CD4-positive, alpha-beta memory T cell (primary cell): ENCODE measurements around the gene ENPP7. TPM values are rescaled to one million over a fixed set of nuclear protein-coding genes. Genes with fewer than 3 reads are reported as not detected.
A peak's percentile ranks its signal among the peaks of the same experiment; 100 is the strongest.

Experiments
- CTCF ChIA-PET: fragments of 350-600 bp; sonication (Branson Sonifier 250); formaldehyde crosslinking; loops from one replicate; lab custom pipeline; 2021; ENCODE audit warnings: inconsistent platforms; ENCODE audit not compliant: partially characterized antibody; lab: Charles Lee
- POLR2A ChIA-PET: fragments of 350-600 bp; sonication (Branson Sonifier 250); formaldehyde crosslinking; loops from one replicate; lab custom pipeline; 2021; ENCODE audit not compliant: partially characterized antibody; lab: Charles Lee
- DNase-seq, 5 donors: peaks; one replicate each; pipeline versions ENCODE4 v3.0.0 to v3.0.0-alpha.2; 2020 to 2022; ENCODE audit warnings: mixed read lengths in 1 of 5
- H3K27ac ChIP-seq: one replicate; pipeline ENCODE4 v1.7.0; 2013; ENCODE audit warnings: low read depth, low read length
- H3K27me3 ChIP-seq: 2 replicates; pipeline ENCODE4 v1.7.0; 2013; ENCODE audit warnings: mild to moderate bottlenecking, low read length, moderate library complexity; ENCODE audit not compliant: insufficient read depth
- H3K36me3 ChIP-seq: 2 replicates; pipeline ENCODE4 v1.7.0; 2013; ENCODE audit warnings: mild to moderate bottlenecking, low read length, moderate library complexity; ENCODE audit not compliant: insufficient read depth
- H3K4me1 ChIP-seq: 2 replicates; pipeline ENCODE4 v1.7.0; 2013; ENCODE audit warnings: mild to moderate bottlenecking, low read length, moderate library complexity; ENCODE audit not compliant: insufficient read depth
- H3K4me3 ChIP-seq, 2 donors: one replicate each; pipeline ENCODE4 v1.7.0; 2013; ENCODE audit warnings: low read length in 2 of 2, mild to moderate bottlenecking in 1 of 2
- H3K9me3 ChIP-seq, 2 donors: one replicate each; pipeline ENCODE4 v1.7.0; 2013; ENCODE audit warnings: low read length in 2 of 2, control low read depth in 1 of 2; ENCODE audit not compliant: control insufficient read depth in 1 of 2
- H3K27ac Mint-ChIP-seq, 7 donors: one replicate each; pipeline ENCODE4 v1.8.0; 2020 to 2021; ENCODE audit warnings: mixed read lengths in 7 of 7, mild to moderate bottlenecking in 6 of 7, inconsistent platforms in 3 of 7, moderate library complexity in 3 of 7
- H3K27me3 Mint-ChIP-seq, 2 donors: one replicate each; pipeline ENCODE4 v1.8.0; 2020 to 2021; ENCODE audit warnings: mixed read lengths in 2 of 2
- H3K36me3 Mint-ChIP-seq, 2 donors: one replicate each; pipeline ENCODE4 v1.8.0; 2020 to 2021; ENCODE audit warnings: mixed read lengths in 2 of 2, inconsistent platforms in 1 of 2, mild to moderate bottlenecking in 1 of 2
- H3K4me1 Mint-ChIP-seq, 4 donors: one replicate each; pipeline ENCODE4 v1.8.0; 2020 to 2021; ENCODE audit warnings: mixed read lengths in 4 of 4, mild to moderate bottlenecking in 1 of 4
- H3K4me3 Mint-ChIP-seq, 8 donors: one replicate each; pipeline ENCODE4 v1.8.0; 2020 to 2021; ENCODE audit warnings: mixed read lengths in 8 of 8, mild to moderate bottlenecking in 7 of 8, moderate library complexity in 6 of 8, inconsistent platforms in 3 of 8
- H3K9me3 Mint-ChIP-seq, 8 donors: one replicate each; pipeline ENCODE4 v1.8.0; 2020 to 2021; ENCODE audit warnings: mixed read lengths in 8 of 8, mild to moderate bottlenecking in 5 of 8, inconsistent platforms in 3 of 8, moderate library complexity in 1 of 8
- intact Hi-C: fragments of 100-400 bp; cut with micrococcal nuclease; formaldehyde crosslinking; loops from one replicate; pipeline ENCODE4 v1.15.1; 2023
- polyA plus RNA-seq, 2 donors: library from polyadenylated mRNA; unstranded; fragments of 300-500 nt; fragmentation: Illumina TruSeq; gene quantifications; one replicate each; pipeline ENCODE4 v1.2.3, GENCODE V29; 2021
- total RNA-seq, 2 experiments: library from RNA; stranded (reverse); gene quantifications; one replicate each; pipeline ENCODE4 v1.2.3, GENCODE V29; 2021

ENPP7 gene
- total and polyA plus RNA-seq, 4 experiments from 2014 or later, result 0.15 to 0.20 TPM; not detected in 2

DNA sequence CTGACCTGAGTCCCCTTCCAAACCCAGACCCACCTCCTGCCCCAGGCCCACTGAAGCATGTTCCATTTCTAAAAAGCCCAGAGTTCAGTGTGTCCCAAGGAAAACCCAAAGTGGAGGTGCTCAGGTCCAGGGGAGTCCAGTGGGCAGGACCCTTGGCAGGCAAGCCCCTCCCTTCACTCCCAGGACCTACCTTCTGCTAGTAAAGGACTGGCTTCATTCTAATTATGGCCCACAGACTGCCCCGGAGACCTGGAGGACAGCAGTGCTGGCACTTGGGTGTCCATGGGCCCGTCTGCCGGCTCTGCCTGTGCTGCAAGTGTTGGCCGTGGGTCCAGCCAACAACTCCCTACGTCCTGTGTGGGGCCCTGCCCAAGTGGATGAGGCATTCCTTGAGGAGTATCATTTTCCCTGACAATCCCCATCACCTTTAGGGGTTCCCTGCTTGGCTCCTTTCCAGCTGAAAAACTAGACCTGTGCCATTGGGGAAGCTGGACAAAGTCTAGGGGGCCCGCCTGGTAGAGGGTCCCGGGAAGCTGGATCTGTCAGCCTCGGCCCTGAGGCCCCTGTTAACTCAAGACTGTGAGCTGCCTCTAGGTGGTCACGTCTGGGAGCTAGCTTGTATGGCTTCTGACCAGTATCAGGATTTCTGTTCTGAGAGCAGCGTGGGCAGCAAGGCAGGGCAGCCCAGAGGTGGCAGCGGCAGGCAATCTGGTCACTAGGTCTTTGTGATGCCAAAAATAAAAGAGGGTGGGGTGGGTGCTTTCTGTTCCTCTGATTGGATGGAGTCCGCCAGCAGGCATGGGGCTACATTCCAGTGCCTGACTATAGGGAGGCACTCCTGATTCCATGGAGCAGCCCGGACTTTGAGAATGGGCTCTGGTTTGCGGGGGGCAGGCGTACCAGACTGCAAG lies 55.4 kb downstream of the ENPP7 start:
- no peak for DNase-seq
- Mint-ChIP-seq H3K27ac (no peak overlapping the region), H3K4me1 (peaks cover 2 to 11% (median 3%) of the 10 kb centered on the region in 4 donors), H3K9me3 (no peaks in the 10 kb centered on the region), H3K4me3 (no peak overlapping the region), H3K36me3 (no peaks in the 10 kb centered on the region), H3K27me3 (peaks cover 33 to 52% of the 10 kb centered on the region in 2 donors)
- Histone ChIP-seq H3K27me3 (peaks cover 11% of the 10 kb centered on the region), H3K36me3 (no peaks in the 10 kb centered on the region), H3K27ac (no peak overlapping the region), H3K4me3 (no peak overlapping the region), H3K9me3 (no peaks in the 10 kb centered on the region), H3K4me1 (peaks cover 16% of the 10 kb centered on the region)
- intact Hi-C loops, result no loop called here
- ChIA-PET POLR2A (interaction anchor here (1.2 kb wide), 1 partner anchor 53 kb away, joined by 3 read pairs; the partner anchor contains the start of gene CBX4), CTCF (interaction anchor here (1.4 to 2.0 kb wide), 3 partner anchors 11 to 207 kb away, joined by 4 to 6 read pairs (median 4); partner anchors contain the start of gene CBX8)

DNA sequence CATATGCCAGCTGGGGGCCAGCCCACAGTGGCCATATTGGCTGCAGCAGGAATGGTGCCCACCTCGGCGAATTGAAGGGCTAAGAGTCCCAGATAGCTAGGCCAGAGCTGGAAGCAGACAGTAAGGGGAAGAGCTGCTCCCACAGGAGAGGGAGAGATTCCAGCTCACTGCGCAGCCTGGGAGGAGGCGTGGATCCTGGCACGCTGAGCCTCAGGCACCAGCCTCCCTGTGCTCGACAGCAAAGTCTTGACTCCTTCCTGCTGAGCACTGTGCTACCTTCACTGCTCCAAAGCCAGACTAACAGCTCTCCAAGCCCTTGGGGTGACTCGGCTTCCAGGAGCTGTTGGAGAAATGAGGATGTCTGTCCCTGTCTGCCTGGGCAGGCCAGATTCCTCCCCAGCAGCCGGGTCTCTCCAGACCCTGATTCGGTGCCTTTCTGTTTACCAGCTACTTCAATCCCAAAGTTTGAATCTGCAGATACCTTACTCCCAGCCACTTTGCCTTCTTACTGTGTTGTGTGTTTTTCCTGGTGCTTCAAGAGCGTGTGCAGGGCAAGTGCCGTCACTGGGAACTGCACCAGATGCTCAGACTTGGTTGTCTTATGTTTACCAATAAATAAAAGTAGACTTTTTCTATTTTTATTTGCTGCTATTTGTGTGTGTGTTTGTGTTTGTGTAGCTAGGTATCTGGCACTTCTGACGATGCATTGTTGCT lies 56.3 kb downstream of the ENPP7 start:
- Histone ChIP-seq H3K4me1 (peaks cover 25% of the 10 kb centered on the region), H3K36me3 (no peaks in the 10 kb centered on the region), H3K9me3 (no peaks in the 10 kb centered on the region), H3K4me3 (no peak overlapping the region), H3K27me3 (peaks cover 19% of the 10 kb centered on the region), H3K27ac (no peak overlapping the region)
- POLR2A ChIA-PET, result interaction anchor here (1.2 kb wide), 1 partner anchor 53 kb away, joined by 3 read pairs; the partner anchor contains the start of gene CBX4
- H3K27ac Mint-ChIP-seq, result no peak overlapping the region
- no peak for DNase-seq
- H3K9me3 Mint-ChIP-seq, result peaks cover 0 to 1% (median 0%) of the 10 kb centered on the region in 8 donors
- H3K36me3 Mint-ChIP-seq, result no peaks in the 10 kb centered on the region
- H3K4me1 Mint-ChIP-seq, result peaks cover 2 to 11% (median 4%) of the 10 kb centered on the region in 4 donors
- no peak overlapping the region for H3K4me3 Mint-ChIP-seq
- intact Hi-C loops, result no loop called here
- CTCF ChIA-PET, result interaction anchor here (1.4 to 2.0 kb wide), 3 partner anchors 10 to 207 kb away, joined by 4 to 6 read pairs (median 4); partner anchors contain the start of gene CBX8
- H3K27me3 Mint-ChIP-seq, result peaks cover 29 to 50% of the 10 kb centered on the region in 2 donors

DNA sequence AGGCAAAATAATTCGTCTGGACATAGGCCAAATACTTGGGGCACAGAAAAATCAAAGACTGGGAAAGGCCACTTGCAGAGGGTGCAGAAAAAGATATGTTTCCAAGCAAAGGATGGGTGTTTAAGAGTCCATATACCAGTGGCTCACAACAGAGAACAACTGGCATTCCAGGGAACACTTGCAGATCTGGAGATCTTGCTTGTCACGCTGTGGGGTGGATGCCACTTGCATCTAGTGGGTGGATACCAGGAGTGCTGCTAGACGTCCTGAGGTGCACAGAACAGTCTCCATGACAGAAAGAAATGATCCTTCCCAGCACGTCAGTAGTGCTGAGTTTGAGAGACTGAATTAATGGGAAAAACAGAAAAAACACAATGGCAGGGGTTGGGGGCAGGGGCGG lies 57.7 kb downstream of the ENPP7 start:
- no peak for DNase-seq
- Mint-ChIP-seq H3K27me3 (peaks cover 29 to 44% of the 10 kb centered on the region in 2 donors), H3K9me3 (peaks cover 0 to 1% (median 0%) of the 10 kb centered on the region in 8 donors), H3K4me3 (no peak overlapping the region), H3K27ac (peak overlapping the region in 1 of 7 donors; percentile 10), H3K4me1 (peaks cover 2 to 16% (median 7%) of the 10 kb centered on the region in 4 donors), H3K36me3 (no peaks in the 10 kb centered on the region)
- CTCF ChIA-PET, result interaction anchor here (0.9 to 2.2 kb wide), 12 partner anchors 10 to 220 kb away, joined by 3 to 8 read pairs (median 5); partner anchors contain the start of gene CBX2
- Histone ChIP-seq H3K9me3 (no peaks in the 10 kb centered on the region), H3K4me1 (peaks cover 25% of the 10 kb centered on the region), H3K27ac (no peak overlapping the region), H3K4me3 (no peak overlapping the region), H3K27me3 (peaks cover 23% of the 10 kb centered on the region), H3K36me3 (no peaks in the 10 kb centered on the region)
- POLR2A ChIA-PET, result no interaction called here
- intact Hi-C loops, result no loop called here

DNA sequence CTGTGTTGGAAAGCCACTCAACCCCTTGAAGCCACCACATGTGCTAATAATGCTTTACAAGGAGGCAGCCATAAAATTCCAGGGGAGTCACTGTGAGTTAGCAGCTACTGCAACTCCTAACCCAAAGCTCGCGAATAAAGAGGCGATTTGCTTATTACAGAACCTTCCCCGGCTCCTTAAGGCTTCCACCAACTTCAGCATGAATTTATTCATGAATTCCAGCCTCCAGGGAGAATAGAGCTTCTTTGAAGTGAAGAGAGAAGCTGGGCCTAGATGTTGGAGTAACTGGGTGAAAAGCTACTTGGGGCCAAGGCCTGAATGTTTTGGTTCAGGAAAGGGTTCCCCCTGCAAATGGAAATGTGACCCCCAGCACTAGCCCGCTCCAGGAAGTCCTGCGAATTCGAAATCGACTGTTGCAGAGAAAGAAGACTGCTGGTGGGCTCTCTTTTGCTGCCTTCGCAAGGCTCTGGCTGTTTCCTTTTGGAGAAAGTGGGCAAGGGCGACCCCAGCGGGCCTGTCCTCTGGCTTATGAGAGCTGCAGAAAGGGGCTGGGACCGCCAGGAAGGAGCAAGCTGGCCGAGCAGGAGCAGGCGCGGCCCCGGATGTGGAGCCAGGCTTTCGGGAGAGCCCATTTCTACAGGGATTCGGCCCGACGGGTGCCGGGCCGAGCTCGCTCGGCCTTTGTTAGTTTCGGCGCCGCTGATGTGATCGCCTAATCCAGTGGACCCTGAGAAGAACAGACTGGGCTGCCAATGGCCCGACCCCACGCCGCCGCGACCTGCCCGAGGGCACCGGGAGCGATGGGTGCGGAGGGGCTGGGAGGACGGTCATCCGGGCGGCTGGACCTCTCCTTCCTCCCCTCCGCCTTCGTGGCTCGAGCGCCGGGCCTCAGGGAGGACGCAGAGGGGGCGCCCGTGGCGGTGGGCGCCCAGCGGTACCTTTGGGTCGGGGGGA lies 58.5 kb downstream of the ENPP7 start:
- no peaks in the 10 kb centered on the region for H3K36me3 Mint-ChIP-seq
- H3K9me3 Mint-ChIP-seq, result peaks cover 0 to 1% (median 0%) of the 10 kb centered on the region in 8 donors
- peaks cover 29 to 41% of the 10 kb centered on the region in 2 donors for H3K27me3 Mint-ChIP-seq
- peak overlapping the region in 1 of 7 donors; percentile 63 for H3K27ac Mint-ChIP-seq
- ChIA-PET CTCF (interaction anchor here (0.8 to 2.2 kb wide), 18 partner anchors 9 to 219 kb away, joined by 3 to 8 read pairs (median 4); partner anchors contain the start of gene CBX2), POLR2A (interaction anchor here (0.7 kb wide), 1 partner anchor 50 kb away, joined by 3 read pairs; the partner anchor contains the start of gene CBX4)
- no peak for DNase-seq
- H3K27me3 ChIP-seq, result peaks cover 23% of the 10 kb centered on the region
- peak overlapping the region in 1 of 8 donors; percentile 36 for H3K4me3 Mint-ChIP-seq
- peaks cover 2 to 16% (median 7%) of the 10 kb centered on the region in 4 donors for H3K4me1 Mint-ChIP-seq
- H3K4me1 ChIP-seq, result peaks cover 25% of the 10 kb centered on the region
- no peaks in the 10 kb centered on the region for H3K9me3 ChIP-seq
- no peak overlapping the region for H3K27ac ChIP-seq
- no peaks in the 10 kb centered on the region for H3K36me3 ChIP-seq
- H3K4me3 ChIP-seq, result no peak overlapping the region
- intact Hi-C loops, result loop anchor here (1.0 kb wide), 1 partner anchor 127 kb away; no protein-coding TSS in a partner anchor

- CTCF ChIA-PET, result interaction anchor here (0.8 to 2.2 kb wide), 13 partner anchors 12 to 218 kb away, joined by 3 to 8 read pairs (median 5); partner anchors contain the start of gene CBX2
- DNase-seq, result no peak
- Mint-ChIP-seq H3K4me1 (peaks cover 2 to 16% (median 7%) of the 10 kb centered on the region in 4 donors), H3K36me3 (no peaks in the 10 kb centered on the region), H3K9me3 (peaks cover 0 to 1% (median 0%) of the 10 kb centered on the region in 8 donors), H3K27ac (no peak overlapping the region), H3K27me3 (peaks cover 28 to 40% of the 10 kb centered on the region in 2 donors), H3K4me3 (peak overlapping the region in 1 of 8 donors; percentile 10)
- H3K27ac ChIP-seq, result no peak overlapping the region
- H3K4me1 ChIP-seq, result peaks cover 25% of the 10 kb centered on the region
- H3K27me3 ChIP-seq, result peaks cover 23% of the 10 kb centered on the region
- H3K4me3 ChIP-seq, result no peak overlapping the region
- H3K36me3 ChIP-seq, result no peaks in the 10 kb centered on the region
- POLR2A ChIA-PET, result interaction anchor here (0.7 to 32.1 kb wide), 2 partner anchors 47 to 49 kb away, joined by 3 to 503 read pairs; partner anchors contain the start of gene CBX4
- no peaks in the 10 kb centered on the region for H3K9me3 ChIP-seq
- intact Hi-C loops, result loop anchor here (1.0 kb wide), 2 partner anchors 126 to 201 kb away; no protein-coding TSS in a partner anchor
Measured at GRCh38 chr17:79789943-79790804, 59.4 kb downstream of the ENPP7 start.
